Neuron (in vitro differentiated cells): ENCODE data around the gene SUSD3.

Source experiments
- H2AFZ ChIP-seq: one replicate; pipeline ENCODE4 v1.6.1; 2013; ENCODE audit warnings: low read depth, mild to moderate bottlenecking, inconsistent platforms, low read length, moderate library complexity
- H3K27me3 ChIP-seq: one replicate; pipeline ENCODE4 v1.6.1; 2013; ENCODE audit warnings: low read length; ENCODE audit not compliant: insufficient read depth
- H3K36me3 ChIP-seq: one replicate; pipeline ENCODE4 v1.6.1; 2013; ENCODE audit warnings: low read length; ENCODE audit not compliant: insufficient read depth
- H3K4me1 ChIP-seq: one replicate; pipeline ENCODE4 v1.6.1; 2013; ENCODE audit warnings: low read length; ENCODE audit not compliant: insufficient read depth
- H3K4me3 ChIP-seq: 2 replicates; pipeline ENCODE4 v1.5.1; 2013; ENCODE audit warnings: mild to moderate bottlenecking, low read length, moderate library complexity
- H3K9me3 ChIP-seq: one replicate; pipeline ENCODE4 v1.6.1; 2013; ENCODE audit warnings: low read length

The SUSD3 gene

GRCh38 chr9:93061260-93061751 is 2.8 kb downstream of the SUSD3 start:
- Histone ChIP-seq H2AFZ (no peak overlapping the region), H3K27me3 (peaks cover 37% of the 10 kb centered on the region), H3K9me3 (no peaks in the 10 kb centered on the region), H3K4me1 (no peaks in the 10 kb centered on the region), H3K4me3 (no peak overlapping the region), H3K36me3 (no peaks in the 10 kb centered on the region)

- peaks cover 33% of the 10 kb centered on the region for H3K27me3 ChIP-seq
- H3K9me3 ChIP-seq: no peaks in the 10 kb centered on the region
- no peaks in the 10 kb centered on the region for H3K4me1 ChIP-seq
- no peak overlapping the region for H3K4me3 ChIP-seq
- H2AFZ ChIP-seq: no peak overlapping the region
- no peaks in the 10 kb centered on the region for H3K36me3 ChIP-seq
Observed at GRCh38 chr9:93061791-93062763, 3.6 kb downstream of the SUSD3 start.

GRCh38 chr9:93064392-93065134 is 6.1 kb downstream of the SUSD3 start:
- Histone ChIP-seq H3K9me3 (no peaks in the 10 kb centered on the region), H2AFZ (no peak overlapping the region), H3K36me3 (no peaks in the 10 kb centered on the region), H3K4me3 (no peak overlapping the region), H3K27me3 (peaks cover 12% of the 10 kb centered on the region), H3K4me1 (no peaks in the 10 kb centered on the region)

GRCh38 chr9:93065135-93065720 is 6.7 kb downstream of the SUSD3 start:
- H3K36me3 ChIP-seq: no peaks in the 10 kb centered on the region
- peaks cover 5% of the 10 kb centered on the region for H3K27me3 ChIP-seq
- H3K4me3 ChIP-seq: no peak overlapping the region
- no peaks in the 10 kb centered on the region for H3K4me1 ChIP-seq
- H2AFZ ChIP-seq: no peak overlapping the region
- H3K9me3 ChIP-seq: no peaks in the 10 kb centered on the region

- no peaks in the 10 kb centered on the region for H3K27me3 ChIP-seq
- H2AFZ ChIP-seq: no peak overlapping the region
- H3K9me3 ChIP-seq: no peaks in the 10 kb centered on the region
- no peak overlapping the region for H3K4me3 ChIP-seq
- no peaks in the 10 kb centered on the region for H3K4me1 ChIP-seq
- no peaks in the 10 kb centered on the region for H3K36me3 ChIP-seq
Observed at GRCh38 chr9:93066978-93067603, 8.6 kb downstream of the SUSD3 start.

GRCh38 chr9:93068956-93069355 is 10.5 kb downstream of the SUSD3 start:
- H3K4me1 ChIP-seq: no peaks in the 10 kb centered on the region
- no peak overlapping the region for H2AFZ ChIP-seq
- no peaks in the 10 kb centered on the region for H3K36me3 ChIP-seq
- peaks cover 4% of the 10 kb centered on the region for H3K27me3 ChIP-seq
- no peaks in the 10 kb centered on the region for H3K9me3 ChIP-seq
- H3K4me3 ChIP-seq: no peak overlapping the region

GRCh38 chr9:93071464-93071863 is 13.0 kb downstream of the SUSD3 start:
- H3K4me3 ChIP-seq: no peak overlapping the region
- no peaks in the 10 kb centered on the region for H3K4me1 ChIP-seq
- H3K27me3 ChIP-seq: peaks cover 4% of the 10 kb centered on the region
- no peak overlapping the region for H2AFZ ChIP-seq
- H3K9me3 ChIP-seq: no peaks in the 10 kb centered on the region
- H3K36me3 ChIP-seq: no peaks in the 10 kb centered on the region

- Histone ChIP-seq H3K9me3 (no peaks in the 10 kb centered on the region), H2AFZ (no peak overlapping the region), H3K36me3 (no peaks in the 10 kb centered on the region), H3K4me3 (no peak overlapping the region), H3K4me1 (no peaks in the 10 kb centered on the region), H3K27me3 (peaks cover 4% of the 10 kb centered on the region)
Observed at GRCh38 chr9:93072383-93072795, 13.9 kb downstream of the SUSD3 start.

- peaks cover 4% of the 10 kb centered on the region for H3K27me3 ChIP-seq
- H3K4me1 ChIP-seq: no peaks in the 10 kb centered on the region
- H3K4me3 ChIP-seq: no peak overlapping the region
- H2AFZ ChIP-seq: no peak overlapping the region
- H3K9me3 ChIP-seq: no peaks in the 10 kb centered on the region
- H3K36me3 ChIP-seq: no peaks in the 10 kb centered on the region
Observed at GRCh38 chr9:93076101-93076791, 17.7 kb downstream of the SUSD3 start.

- H3K27me3 ChIP-seq: peaks cover 4% of the 10 kb centered on the region
- H3K9me3 ChIP-seq: no peaks in the 10 kb centered on the region
- H3K4me3 ChIP-seq: no peak overlapping the region
- no peaks in the 10 kb centered on the region for H3K4me1 ChIP-seq
- H3K36me3 ChIP-seq: no peaks in the 10 kb centered on the region
- H2AFZ ChIP-seq: no peak overlapping the region
Observed at GRCh38 chr9:93076792-93077128, 18.3 kb downstream of the SUSD3 start.

- H3K36me3 ChIP-seq: no peaks in the 10 kb centered on the region
Observed at GRCh38 chr9:93077367-93077766, 18.9 kb downstream of the SUSD3 start.

GRCh38 chr9:93077811-93078210 is 19.3 kb downstream of the SUSD3 start:
- no peaks in the 10 kb centered on the region for H3K4me1 ChIP-seq
- no peaks in the 10 kb centered on the region for H3K36me3 ChIP-seq
- no peak overlapping the region for H2AFZ ChIP-seq
- peaks cover 4% of the 10 kb centered on the region for H3K27me3 ChIP-seq
- no peak overlapping the region for H3K4me3 ChIP-seq
- H3K9me3 ChIP-seq: no peaks in the 10 kb centered on the region

More at GRCh38 chr9:93077367-93077766, 18.9 kb downstream of the SUSD3 start:
- H3K9me3 ChIP-seq: no peaks in the 10 kb centered on the region
- no peak overlapping the region for H3K4me3 ChIP-seq
- H2AFZ ChIP-seq: no peak overlapping the region
- peaks cover 4% of the 10 kb centered on the region for H3K27me3 ChIP-seq
- no peaks in the 10 kb centered on the region for H3K4me1 ChIP-seq
